Lower leg skin (tissue), 4 donors: ENCODE data around the gene DTNBP1. TPM values are rescaled to one million over a fixed set of nuclear protein-coding genes. Genes with fewer than 3 reads are reported as not detected.

Experiments used
- DNase-seq, 2 donors: peaks; one replicate each; pipeline ENCODE4 v3.0.0-alpha.2; 2019; ENCODE audit warnings: low spot score in 2 of 2
- H3K4me3 ChIP-seq: fragments of 200-600 bp; sonication (generic); 2 replicates; pipeline ENCODE4 v1.5.1; 2017; ENCODE audit warnings: mild to moderate bottlenecking, low read depth; ENCODE audit not compliant: poor library complexity, severe bottlenecking
- POLR2A ChIP-seq, 2 donors: fragments of 450-650 bp; IDR thresholded peaks; one replicate each; pipeline ENCODE4 v1.6.1; 2016 to 2017; ENCODE audit warnings: antibody characterized with exemption in 2 of 2, mild to moderate bottlenecking in 1 of 2, moderate library complexity in 1 of 2
- WGBS, 2 donors: methylation state at CpG; one replicate each; pipeline ENCODE4 v1.1.5; 2018; 5-methylcytosine and 5-hydroxymethylcytosine counted together
- intact Hi-C: fragments of 100-400 bp; cut with DNase I; formaldehyde crosslinking; loops from one replicate; pipeline ENCODE4 v1.15.0; 2023; ENCODE audit warnings: low total_unique reads
- total RNA-seq, 4 donors: library from RNA; depleted of rRNA; stranded (reverse); fragments of >200 nt; gene quantifications; one replicate each; pipeline ENCODE4 v1.1.0, GENCODE V29; 2016
- TF ChIP-seq, protein P1 (sequence below), 3 donors: fragments of 450-650 bp; IDR thresholded peaks; one replicate each; pipeline ENCODE4 v1.5.1; 2016; ENCODE audit warnings: antibody characterized with exemption in 3 of 3, mild to moderate bottlenecking in 3 of 3, moderate library complexity in 2 of 3

Gene DTNBP1
- total RNA-seq, 4 donors from 2014 or later: 9.4 to 13.2 (median 11.6) TPM

DNA sequence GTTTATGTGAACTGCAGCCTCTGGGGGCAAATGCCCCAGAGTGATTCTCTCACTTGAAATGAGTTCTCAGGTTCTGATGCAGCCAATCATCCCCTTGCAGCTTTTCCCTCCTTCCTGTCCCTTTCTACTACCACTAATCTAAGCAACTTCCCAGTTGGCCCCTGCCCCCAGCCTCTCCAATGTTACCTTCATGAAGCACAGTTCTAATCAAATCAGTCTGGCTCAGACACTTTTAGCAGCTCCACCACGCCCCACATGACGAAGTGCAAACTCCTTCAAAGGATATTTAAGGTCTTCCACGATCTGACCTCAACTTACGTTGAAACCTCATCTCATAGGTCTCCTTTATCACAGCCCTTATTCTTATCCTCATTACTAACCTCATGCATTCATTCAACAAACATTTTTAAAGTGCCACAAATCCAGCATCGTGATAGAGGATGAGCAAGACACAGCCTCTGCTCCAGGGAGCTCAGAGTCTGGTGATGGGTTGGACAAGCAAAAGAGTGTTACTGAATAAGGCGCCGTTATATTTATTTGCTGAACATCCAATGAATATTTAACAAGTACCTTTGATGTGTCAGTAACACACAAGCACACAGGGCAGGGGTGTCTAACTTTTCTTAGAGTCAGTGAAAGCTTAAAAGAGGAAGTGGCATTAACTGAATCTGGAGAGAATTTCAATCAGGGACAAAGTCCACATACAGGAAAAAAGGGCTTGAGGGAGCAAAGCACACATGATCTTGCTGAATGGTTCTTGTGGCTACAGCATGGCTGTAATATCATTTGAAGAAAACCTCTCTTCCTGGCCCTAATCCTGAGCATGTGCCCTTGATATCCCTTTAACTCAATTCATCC, 20.4 kb upstream of the DTNBP1 start:
- DNase-seq: no peak
- no peak overlapping the region for H3K4me3 ChIP-seq
- TF ChIP-seq, protein P1, sequence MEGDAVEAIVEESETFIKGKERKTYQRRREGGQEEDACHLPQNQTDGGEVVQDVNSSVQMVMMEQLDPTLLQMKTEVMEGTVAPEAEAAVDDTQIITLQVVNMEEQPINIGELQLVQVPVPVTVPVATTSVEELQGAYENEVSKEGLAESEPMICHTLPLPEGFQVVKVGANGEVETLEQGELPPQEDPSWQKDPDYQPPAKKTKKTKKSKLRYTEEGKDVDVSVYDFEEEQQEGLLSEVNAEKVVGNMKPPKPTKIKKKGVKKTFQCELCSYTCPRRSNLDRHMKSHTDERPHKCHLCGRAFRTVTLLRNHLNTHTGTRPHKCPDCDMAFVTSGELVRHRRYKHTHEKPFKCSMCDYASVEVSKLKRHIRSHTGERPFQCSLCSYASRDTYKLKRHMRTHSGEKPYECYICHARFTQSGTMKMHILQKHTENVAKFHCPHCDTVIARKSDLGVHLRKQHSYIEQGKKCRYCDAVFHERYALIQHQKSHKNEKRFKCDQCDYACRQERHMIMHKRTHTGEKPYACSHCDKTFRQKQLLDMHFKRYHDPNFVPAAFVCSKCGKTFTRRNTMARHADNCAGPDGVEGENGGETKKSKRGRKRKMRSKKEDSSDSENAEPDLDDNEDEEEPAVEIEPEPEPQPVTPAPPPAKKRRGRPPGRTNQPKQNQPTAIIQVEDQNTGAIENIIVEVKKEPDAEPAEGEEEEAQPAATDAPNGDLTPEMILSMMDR (IDR thresholded peaks at IDR 0.05): no peak
- TF ChIP-seq POLR2A (IDR thresholded peaks at IDR 0.05): no peak
- WGBS, 2 donors: 82 to 90% methylated on average over 7 of the region's 7 CpGs
- intact Hi-C loops: no loop called here

DNA sequence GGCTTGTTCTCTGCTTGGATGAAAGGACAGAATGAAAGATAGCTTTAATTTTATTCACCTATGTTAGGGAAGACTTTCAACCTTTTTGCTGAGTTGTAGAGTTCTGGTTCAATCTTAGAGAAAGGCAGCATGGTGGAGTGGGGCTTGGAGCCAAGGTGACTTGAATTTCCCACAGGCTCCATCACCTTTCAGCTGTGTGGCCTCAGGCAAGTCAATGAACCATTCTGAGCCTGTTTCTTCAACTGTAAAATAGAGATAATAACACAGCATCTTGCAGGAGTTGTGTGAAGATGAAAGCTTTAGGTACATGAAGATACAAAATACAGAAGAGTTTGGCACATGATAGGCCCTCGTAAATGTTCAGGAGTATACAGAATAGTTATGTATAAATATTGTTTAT, 19.1 kb upstream of the DTNBP1 start:
- WGBS, 2 donors: 83 to 91% methylated on average over 1 of the region's 1 CpG
- no peak overlapping the region for H3K4me3 ChIP-seq
- intact Hi-C loops: no loop called here
- TF ChIP-seq, protein P1 (IDR thresholded peaks at IDR 0.05): no peak
- TF ChIP-seq POLR2A (IDR thresholded peaks at IDR 0.05): no peak
- DNase-seq: no peak

DNA sequence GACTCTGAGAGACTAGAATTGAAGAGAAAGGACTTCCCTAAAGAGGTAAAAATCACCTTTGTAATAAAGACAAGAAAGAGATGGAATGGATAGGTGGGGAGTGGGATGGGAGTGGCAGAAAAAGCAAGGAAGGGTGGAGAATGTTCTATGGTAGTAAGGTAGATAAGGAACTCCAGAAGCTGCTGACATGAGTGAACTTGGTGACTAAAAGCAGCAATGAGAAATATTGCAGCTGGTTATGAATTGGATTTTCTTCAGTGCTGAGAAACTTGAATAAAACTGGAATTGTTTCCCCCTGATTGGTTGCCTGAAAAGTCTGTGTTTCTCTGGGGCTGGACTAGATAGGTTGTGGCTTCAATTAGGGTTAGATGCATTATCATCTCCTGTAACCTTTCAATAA, 15.7 kb upstream of the DTNBP1 start:
- TF ChIP-seq, protein P1 (IDR thresholded peaks at IDR 0.05): no peak
- no peak for TF ChIP-seq POLR2A (IDR thresholded peaks at IDR 0.05)
- no peak for DNase-seq
- H3K4me3 ChIP-seq: no peak overlapping the region
- intact Hi-C loops: no loop called here

DNA sequence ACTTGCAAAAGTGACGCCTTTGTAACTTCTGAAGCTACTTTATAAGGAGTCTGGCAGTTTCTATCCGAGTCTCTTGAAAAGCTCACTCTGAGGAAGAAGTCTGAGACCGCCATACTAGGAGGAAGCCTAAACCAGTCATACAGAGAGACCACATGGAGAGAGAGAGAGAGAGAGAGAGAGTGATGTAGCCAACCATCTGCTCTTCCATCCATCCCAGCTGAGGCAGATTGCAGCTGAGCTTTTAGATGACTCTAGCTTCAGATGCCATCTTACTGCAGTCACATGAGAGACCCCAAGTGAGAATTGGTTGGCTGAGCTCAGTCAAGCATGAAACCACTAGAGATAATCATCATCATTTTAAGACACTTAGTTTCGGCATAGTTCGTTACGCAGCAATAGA, 15.0 kb upstream of the DTNBP1 start:
- intact Hi-C loops: no loop called here
- no peak overlapping the region for H3K4me3 ChIP-seq
- WGBS, 2 donors: 89 to 95% methylated on average over 6 of the region's 6 CpGs
- no peak for DNase-seq
- TF ChIP-seq, protein P1 (IDR thresholded peaks at IDR 0.05): no peak

DNA sequence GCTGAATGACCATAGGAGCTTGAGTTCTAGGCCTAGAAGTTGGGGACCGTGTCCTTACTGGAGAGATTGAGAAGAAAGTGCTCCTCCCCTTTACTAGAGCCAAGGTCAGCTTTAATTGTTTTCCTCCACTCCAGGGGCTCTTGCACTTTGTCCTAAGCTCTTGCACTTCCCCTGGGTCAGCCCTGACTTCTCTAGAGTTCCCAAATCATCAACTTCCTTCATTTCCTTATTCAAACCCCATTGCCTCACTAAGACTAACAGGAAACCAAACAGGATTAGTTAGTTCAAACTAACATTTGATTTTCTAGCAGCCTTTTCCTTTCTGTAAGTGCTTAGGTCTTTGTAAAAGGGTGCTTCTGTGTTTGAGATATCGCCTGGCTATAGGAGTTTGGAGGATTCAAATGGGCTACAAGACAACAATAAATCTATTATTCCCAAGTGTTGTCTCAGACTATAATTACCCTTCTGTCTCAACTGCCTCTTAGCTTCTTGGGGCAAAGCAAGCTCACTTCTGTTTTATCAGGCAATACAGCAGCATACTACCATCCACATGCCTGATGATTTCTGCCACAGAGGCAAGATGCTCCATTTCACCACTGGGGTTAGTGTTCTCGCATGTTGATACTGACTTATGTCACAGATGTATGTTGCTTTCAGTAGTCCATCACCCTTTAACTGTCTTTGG, 12.8 kb upstream of the DTNBP1 start:
- intact Hi-C loops: no loop called here
- DNase-seq: no peak
- no peak overlapping the region for H3K4me3 ChIP-seq
- 83 to 90% methylated on average over 3 of the region's 3 CpGs for WGBS, 2 donors
- TF ChIP-seq POLR2A (IDR thresholded peaks at IDR 0.05): no peak
- TF ChIP-seq, protein P1 (IDR thresholded peaks at IDR 0.05): no peak
